ENCODE results near the gene ISCA2.

- TF ChIP-seq CTCF (conservative IDR thresholded peaks at IDR 0.05) (no peak), ZFX (IDR thresholded peaks at IDR 0.05) (no peak)
Observed at GRCh38 chr14:74539503-74539902, 45.9 kb downstream of the ISCA2 start.

All from C4-2B (cell line).